Peyer's patch (tissue), 4 donors: ENCODE measurements around the gene NEUROD1. TPM values are rescaled to one million over a fixed set of nuclear protein-coding genes. Genes with fewer than 3 reads are reported as not detected.

ENCODE experiments used
- DNase-seq, 3 donors: peaks; one replicate each; pipeline ENCODE4 v3.0.0-alpha.2; 2017 to 2019
- H3K27ac ChIP-seq, 4 donors: fragments of 200-600 bp; sonication (generic); one replicate each; pipeline ENCODE4 v1.5.1; 2016 to 2019
- H3K27me3 ChIP-seq, 2 donors: fragments of 200-600 bp; sonication (generic); one replicate each; pipeline ENCODE4 v1.5.1; 2019
- H3K36me3 ChIP-seq, 3 donors: fragments of 200-600 bp; sonication (generic); one replicate each; pipeline ENCODE4 v1.5.1; 2016 to 2019
- H3K4me1 ChIP-seq, 4 donors: fragments of 200-600 bp; sonication (generic); one replicate each; pipeline ENCODE4 v1.5.1; 2016 to 2019
- H3K4me3 ChIP-seq, 4 donors: fragments of 200-600 bp; sonication (generic); 1 replicate in 3 of 4; 2 replicates in 1 of 4; pipeline ENCODE4 v1.5.1; 2016 to 2019; ENCODE audit warnings: mild to moderate bottlenecking in 1 of 4
- H3K9me3 ChIP-seq, 4 donors: fragments of 200-600 bp; sonication (generic); one replicate each; pipeline ENCODE4 v1.5.1; 2016 to 2019; ENCODE audit warnings: mild to moderate bottlenecking in 1 of 4
- CTCF ChIP-seq, 6 experiments: fragments of 450-650 bp in 4 of 6; fragments of 200-600 bp in 2 of 6; sonication (generic) in 1 of 6; IDR thresholded peaks; one replicate each; pipeline ENCODE4 v1.5.1; 2017 to 2019; ENCODE audit warnings: antibody characterized with exemption in 6 of 6, mild to moderate bottlenecking in 3 of 6, moderate library complexity in 1 of 6
- POLR2A ChIP-seq, 2 donors: fragments of 450-650 bp; IDR thresholded peaks; one replicate each; pipeline ENCODE4 v1.5.1; 2017; ENCODE audit warnings: antibody characterized with exemption in 2 of 2, mild to moderate bottlenecking in 2 of 2, moderate library complexity in 2 of 2
- total RNA-seq, 4 donors: library from RNA; depleted of rRNA; stranded (reverse); fragments of >200 nt; gene quantifications; one replicate each; pipeline ENCODE4 v1.1.0, GENCODE V29; 2016

Gene NEUROD1
- total RNA-seq, 4 donors from 2014 or later, result 1.7 to 6.8 (median 3.1) TPM

DNA sequence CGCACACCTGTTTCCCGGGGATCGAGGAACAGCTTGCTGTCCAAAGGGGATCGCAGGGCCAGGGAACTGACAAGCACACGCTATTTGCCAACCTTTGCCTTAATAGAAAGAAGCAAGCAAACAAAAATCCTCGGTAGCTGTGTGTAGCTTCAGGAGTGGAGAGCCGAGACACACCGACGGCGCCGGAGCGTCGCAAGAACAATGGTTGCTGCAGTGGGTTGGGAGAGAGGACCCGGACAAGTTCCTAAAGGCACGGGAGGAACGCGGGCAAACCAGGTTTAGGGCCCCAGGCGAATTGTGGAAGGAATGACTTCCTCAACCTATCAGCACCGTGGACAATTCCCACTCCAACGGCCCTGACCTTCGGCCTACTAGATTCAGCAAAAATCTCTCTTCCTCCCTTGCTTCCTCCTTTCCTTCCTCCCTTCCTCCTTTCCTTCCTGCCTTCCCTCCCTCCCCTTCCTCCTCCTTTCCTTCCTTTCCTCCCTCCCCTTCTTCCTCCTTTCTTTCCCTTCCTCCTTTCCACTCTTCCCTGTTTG, 4.9 kb upstream of the NEUROD1 start:
- H3K27me3 ChIP-seq, result peaks cover 0 to 50% of the 10 kb centered on the region in 2 donors
- no peak for DNase-seq
- H3K4me3 ChIP-seq, result no peak overlapping the region
- H3K27ac ChIP-seq, result no peak overlapping the region
- TF ChIP-seq CTCF (IDR thresholded peaks at IDR 0.05) (no peak), POLR2A (IDR thresholded peaks at IDR 0.05) (no peak)
- no peaks in the 10 kb centered on the region for H3K9me3 ChIP-seq
- H3K36me3 ChIP-seq, result no peaks in the 10 kb centered on the region
- H3K4me1 ChIP-seq, result peaks cover 0 to 26% (median 8%) of the 10 kb centered on the region in 4 donors

- Histone ChIP-seq H3K4me1 (peaks cover 0 to 26% (median 8%) of the 10 kb centered on the region in 4 donors), H3K4me3 (no peak overlapping the region), H3K9me3 (no peaks in the 10 kb centered on the region), H3K27me3 (peaks cover 0 to 54% of the 10 kb centered on the region in 2 donors), H3K27ac (no peak overlapping the region), H3K36me3 (no peaks in the 10 kb centered on the region)
- TF ChIP-seq POLR2A (IDR thresholded peaks at IDR 0.05), result no peak
- TF ChIP-seq CTCF (IDR thresholded peaks at IDR 0.05), result no peak
- DNase-seq, result no peak
These were observed 4.3 kb upstream of the NEUROD1 start for GRCh38 chr2:181684454-181685149.

DNA sequence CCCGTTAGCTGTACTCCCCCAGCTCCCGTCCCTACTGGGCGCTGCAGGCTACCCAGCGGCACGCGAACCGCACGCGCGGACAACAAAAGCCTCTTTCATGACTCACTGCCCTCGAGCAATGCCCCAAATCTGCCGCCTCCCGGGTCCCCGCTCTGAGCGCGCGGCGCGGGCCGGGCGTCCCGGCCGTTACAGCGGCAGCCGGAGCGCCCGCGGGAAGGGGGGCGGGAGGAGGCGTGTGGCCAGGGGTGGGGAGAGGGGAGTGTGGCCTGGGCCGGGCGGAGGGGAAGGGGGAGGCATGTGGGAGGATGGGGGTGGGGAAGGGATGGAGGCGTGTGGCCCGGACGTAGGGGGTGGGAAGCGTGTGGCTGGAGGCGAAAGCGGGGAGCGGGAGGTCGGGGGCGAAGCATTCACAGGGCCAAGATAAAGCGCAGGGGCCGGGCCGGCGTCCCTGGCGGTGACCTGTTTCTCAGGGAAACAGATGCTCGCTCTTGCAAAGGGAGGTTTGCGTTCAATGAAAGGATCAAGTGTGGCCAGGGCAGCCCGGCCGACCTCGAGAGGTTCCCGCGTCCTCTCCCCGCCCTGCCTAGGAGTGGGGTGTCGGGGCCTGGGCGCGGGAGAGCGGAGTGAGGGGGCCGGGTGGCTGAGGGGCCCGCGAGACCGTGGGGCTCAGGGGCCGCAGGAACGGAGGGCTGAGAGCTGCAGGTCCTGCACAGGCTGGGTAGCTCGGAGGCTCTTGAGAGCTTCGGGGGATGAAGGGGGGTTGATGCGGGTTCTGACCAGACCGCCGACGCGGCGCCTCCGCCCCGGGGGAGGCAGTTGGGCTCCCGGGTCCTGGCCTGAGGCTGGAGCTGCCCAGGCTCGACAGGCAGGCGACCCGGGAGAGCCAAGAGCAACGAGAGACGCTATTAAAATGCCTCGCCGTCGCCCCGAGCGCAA, 3.5 kb upstream of the NEUROD1 start:
- Histone ChIP-seq H3K4me3 (peak overlapping the region in 3 of 4 donors; percentile 20 to 35 (median 23)), H3K9me3 (no peaks in the 10 kb centered on the region), H3K27ac (no peak overlapping the region), H3K36me3 (no peaks in the 10 kb centered on the region), H3K27me3 (peaks cover 0 to 62% of the 10 kb centered on the region in 2 donors), H3K4me1 (peaks cover 0 to 26% (median 8%) of the 10 kb centered on the region in 4 donors)
- no peak for DNase-seq
- TF ChIP-seq POLR2A (IDR thresholded peaks at IDR 0.05) (no peak), CTCF (IDR thresholded peaks at IDR 0.05) (no peak)

GRCh38 chr2:181682795-181683517, 2.6 kb upstream of the NEUROD1 start:
- Histone ChIP-seq H3K27ac (no peak overlapping the region), H3K4me3 (peak overlapping the region in 3 of 4 donors; percentile 20 to 35 (median 23)), H3K4me1 (peaks cover 0 to 26% (median 8%) of the 10 kb centered on the region in 4 donors), H3K9me3 (no peaks in the 10 kb centered on the region), H3K27me3 (peaks cover 0 to 70% of the 10 kb centered on the region in 2 donors), H3K36me3 (no peaks in the 10 kb centered on the region)
- TF ChIP-seq POLR2A (IDR thresholded peaks at IDR 0.05), result no peak
- no peak for TF ChIP-seq CTCF (IDR thresholded peaks at IDR 0.05)
- no peak for DNase-seq
